OCI-M1 (cell line): Measurements from ENCODE around the gene GABBR2.

Source experiments
- DNase-seq: peaks from one replicate; lab custom pipeline; 2025; lab: John Stamatoyannopoulos, UW

Gene GABBR2

GRCh38 chr9:98442114-98442513 lies 266.6 kb downstream of the GABBR2 start:
- no peak for DNase-seq

- DNase-seq = no peak
These were observed 270.1 kb downstream of the GABBR2 start for GRCh38 chr9:98438666-98439065.

GRCh38 chr9:98437458-98438034 lies 271.2 kb downstream of the GABBR2 start:
- DNase-seq = no peak

- no peak for DNase-seq
These were observed 275.8 kb downstream of the GABBR2 start for GRCh38 chr9:98432960-98433359.

GRCh38 chr9:98432134-98432533 lies 276.6 kb downstream of the GABBR2 start:
- DNase-seq = peak; percentile 4

- DNase-seq = peak; percentile 17
These were observed 278.0 kb downstream of the GABBR2 start for GRCh38 chr9:98430535-98431292.

GRCh38 chr9:98429613-98430012 lies 279.1 kb downstream of the GABBR2 start:
- peak; percentile 65 for DNase-seq

- peak; percentile 31 for DNase-seq
These were observed 280.3 kb downstream of the GABBR2 start for GRCh38 chr9:98428454-98428853.

GRCh38 chr9:98427491-98427890 lies 281.2 kb downstream of the GABBR2 start:
- no peak for DNase-seq

- no peak for DNase-seq
These were observed 283.7 kb downstream of the GABBR2 start for GRCh38 chr9:98425079-98425478.

GRCh38 chr9:98419260-98419603 lies 289.5 kb downstream of the GABBR2 start:
- DNase-seq = no peak

- no peak for DNase-seq
These were observed 290.0 kb downstream of the GABBR2 start for GRCh38 chr9:98418578-98419259.

GRCh38 chr9:98416294-98417248 lies 292.2 kb downstream of the GABBR2 start:
- DNase-seq = no peak

GRCh38 chr9:98415782-98416181 lies 293.0 kb downstream of the GABBR2 start:
- DNase-seq = no peak

- DNase-seq = no peak
These were observed 295.7 kb downstream of the GABBR2 start for GRCh38 chr9:98413084-98413483.

- no peak for DNase-seq
These were observed 296.5 kb downstream of the GABBR2 start for GRCh38 chr9:98412101-98412842.

GRCh38 chr9:98410185-98410697 lies 298.5 kb downstream of the GABBR2 start:
- DNase-seq = peak; percentile 81

GRCh38 chr9:98409719-98410118 lies 299.0 kb downstream of the GABBR2 start:
- DNase-seq = no peak

- DNase-seq = no peak
These were observed 302.3 kb downstream of the GABBR2 start for GRCh38 chr9:98406469-98406868.

GRCh38 chr9:98404237-98404636 lies 304.5 kb downstream of the GABBR2 start:
- DNase-seq = no peak

GRCh38 chr9:98403715-98404114 lies 305.0 kb downstream of the GABBR2 start:
- no peak for DNase-seq
